ENCODE data around the gene FRMD4A.

GRCh38 chr10:13767676-13768178, 563.0 kb downstream of the FRMD4A start:
- TF ChIP-seq, protein P1, sequence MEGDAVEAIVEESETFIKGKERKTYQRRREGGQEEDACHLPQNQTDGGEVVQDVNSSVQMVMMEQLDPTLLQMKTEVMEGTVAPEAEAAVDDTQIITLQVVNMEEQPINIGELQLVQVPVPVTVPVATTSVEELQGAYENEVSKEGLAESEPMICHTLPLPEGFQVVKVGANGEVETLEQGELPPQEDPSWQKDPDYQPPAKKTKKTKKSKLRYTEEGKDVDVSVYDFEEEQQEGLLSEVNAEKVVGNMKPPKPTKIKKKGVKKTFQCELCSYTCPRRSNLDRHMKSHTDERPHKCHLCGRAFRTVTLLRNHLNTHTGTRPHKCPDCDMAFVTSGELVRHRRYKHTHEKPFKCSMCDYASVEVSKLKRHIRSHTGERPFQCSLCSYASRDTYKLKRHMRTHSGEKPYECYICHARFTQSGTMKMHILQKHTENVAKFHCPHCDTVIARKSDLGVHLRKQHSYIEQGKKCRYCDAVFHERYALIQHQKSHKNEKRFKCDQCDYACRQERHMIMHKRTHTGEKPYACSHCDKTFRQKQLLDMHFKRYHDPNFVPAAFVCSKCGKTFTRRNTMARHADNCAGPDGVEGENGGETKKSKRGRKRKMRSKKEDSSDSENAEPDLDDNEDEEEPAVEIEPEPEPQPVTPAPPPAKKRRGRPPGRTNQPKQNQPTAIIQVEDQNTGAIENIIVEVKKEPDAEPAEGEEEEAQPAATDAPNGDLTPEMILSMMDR (IDR thresholded peaks at IDR 0.05; ENCODE audit: borderline replicate concordance, extremely low read depth, low read length, poor library complexity, severe bottlenecking), result no peak
- TF ChIP-seq EZH2 (IDR thresholded peaks at IDR 0.05; ENCODE audit: borderline replicate concordance, low read depth, low read length, severe bottlenecking), result no peak
